ENCODE results near the gene BAIAP3.

Gene BAIAP3

DNA sequence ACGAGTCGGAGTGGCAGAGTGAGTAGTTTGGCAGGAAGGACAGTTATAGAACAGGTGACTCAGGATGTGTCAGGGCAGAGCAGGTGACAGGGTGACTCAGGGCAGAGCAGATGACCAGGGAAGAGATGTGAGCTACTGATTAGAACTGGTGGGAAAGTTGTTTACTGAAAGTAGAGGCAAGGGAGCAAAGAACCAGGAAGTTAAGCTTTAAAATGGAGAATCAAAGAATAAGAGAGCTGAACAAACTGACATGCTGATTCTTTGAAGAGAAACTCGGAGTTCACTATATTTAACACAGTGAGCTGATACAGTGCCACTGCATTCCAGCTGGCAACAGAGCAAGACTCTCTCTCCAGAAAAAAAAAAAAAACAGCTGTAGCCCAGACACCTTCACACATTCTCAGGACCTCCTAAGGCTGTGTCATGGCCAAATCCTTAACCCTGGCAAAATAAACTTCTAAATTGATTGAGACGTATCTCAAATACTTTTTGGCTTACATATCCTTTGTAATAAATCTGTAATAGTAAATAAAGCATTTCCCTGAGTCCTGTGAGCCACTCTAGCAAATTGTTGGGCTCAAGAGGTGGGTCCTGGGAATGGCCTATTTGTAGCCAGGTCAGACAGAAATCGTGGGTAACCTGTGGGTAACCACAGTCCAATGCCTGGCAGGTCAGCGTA lies 36.3 kb upstream of the BAIAP3 start:
- no peak overlapping the region for H3K4me3 ChIP-seq (ENCODE audit: low read depth, low read length)
- peak; percentile 36 for DNase-seq (ENCODE audit: low read depth)
- TF ChIP-seq, protein P1, sequence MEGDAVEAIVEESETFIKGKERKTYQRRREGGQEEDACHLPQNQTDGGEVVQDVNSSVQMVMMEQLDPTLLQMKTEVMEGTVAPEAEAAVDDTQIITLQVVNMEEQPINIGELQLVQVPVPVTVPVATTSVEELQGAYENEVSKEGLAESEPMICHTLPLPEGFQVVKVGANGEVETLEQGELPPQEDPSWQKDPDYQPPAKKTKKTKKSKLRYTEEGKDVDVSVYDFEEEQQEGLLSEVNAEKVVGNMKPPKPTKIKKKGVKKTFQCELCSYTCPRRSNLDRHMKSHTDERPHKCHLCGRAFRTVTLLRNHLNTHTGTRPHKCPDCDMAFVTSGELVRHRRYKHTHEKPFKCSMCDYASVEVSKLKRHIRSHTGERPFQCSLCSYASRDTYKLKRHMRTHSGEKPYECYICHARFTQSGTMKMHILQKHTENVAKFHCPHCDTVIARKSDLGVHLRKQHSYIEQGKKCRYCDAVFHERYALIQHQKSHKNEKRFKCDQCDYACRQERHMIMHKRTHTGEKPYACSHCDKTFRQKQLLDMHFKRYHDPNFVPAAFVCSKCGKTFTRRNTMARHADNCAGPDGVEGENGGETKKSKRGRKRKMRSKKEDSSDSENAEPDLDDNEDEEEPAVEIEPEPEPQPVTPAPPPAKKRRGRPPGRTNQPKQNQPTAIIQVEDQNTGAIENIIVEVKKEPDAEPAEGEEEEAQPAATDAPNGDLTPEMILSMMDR (IDR thresholded peaks at IDR 0.05; ENCODE audit: low read depth, low read length, missing control alignments), result no peak

DNA sequence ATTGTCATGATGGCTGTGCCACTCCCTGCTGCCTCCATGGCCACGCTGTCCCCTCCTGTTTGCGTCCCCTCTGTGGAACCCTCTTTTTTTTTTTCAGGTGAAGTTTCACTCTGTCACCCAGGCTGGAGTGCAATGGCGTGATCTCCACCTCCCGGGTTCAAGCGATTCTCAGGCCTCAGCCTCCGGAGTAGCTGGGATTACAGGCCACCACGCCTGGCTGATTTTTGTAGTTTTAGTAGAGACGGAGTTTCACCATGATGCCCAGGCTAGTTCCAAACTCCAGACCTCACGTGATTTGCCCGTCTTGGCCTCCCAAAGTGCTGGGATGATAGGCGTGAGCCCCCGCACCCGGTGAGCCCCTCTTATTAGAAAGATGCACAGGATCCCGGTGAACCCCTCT lies 35.0 kb upstream of the BAIAP3 start:
- no peak overlapping the region for H3K4me3 ChIP-seq (ENCODE audit: low read depth, low read length)
- DNase-seq (ENCODE audit: low read depth), result no peak
- TF ChIP-seq, protein P1 (IDR thresholded peaks at IDR 0.05; ENCODE audit: low read depth, low read length, missing control alignments), result no peak

GRCh38 chr16:1299012-1299867 lies 34.2 kb upstream of the BAIAP3 start:
- TF ChIP-seq, protein P1 (IDR thresholded peaks at IDR 0.05; ENCODE audit: low read depth, low read length, missing control alignments), result no peak
- no peak for DNase-seq (ENCODE audit: low read depth)
- H3K4me3 ChIP-seq (ENCODE audit: low read depth, low read length), result no peak overlapping the region

- TF ChIP-seq, protein P1 (IDR thresholded peaks at IDR 0.05; ENCODE audit: low read depth, low read length, missing control alignments), result no peak
- H3K4me3 ChIP-seq (ENCODE audit: low read depth, low read length), result no peak overlapping the region
Observed at GRCh38 chr16:1299868-1300203, 33.6 kb upstream of the BAIAP3 start.

GRCh38 chr16:1300664-1301476 lies 32.6 kb upstream of the BAIAP3 start:
- H3K4me3 ChIP-seq (ENCODE audit: low read depth, low read length), result no peak overlapping the region; the same call in 1 of the 2 replicates
- DNase-seq (ENCODE audit: low read depth), result no peak
- TF ChIP-seq, protein P1 (IDR thresholded peaks at IDR 0.05; ENCODE audit: low read depth, low read length, missing control alignments), result peak; percentile 96

More at GRCh38 chr16:1299868-1300203, 33.6 kb upstream of the BAIAP3 start:
- DNase-seq (ENCODE audit: low read depth), result no peak

GRCh38 chr16:1301562-1301961 lies 31.9 kb upstream of the BAIAP3 start:
- TF ChIP-seq, protein P1 (IDR thresholded peaks at IDR 0.05; ENCODE audit: low read depth, low read length, missing control alignments), result no peak
- DNase-seq (ENCODE audit: low read depth), result no peak
- H3K4me3 ChIP-seq (ENCODE audit: low read depth, low read length), result no peak overlapping the region
